Skin epidermis (tissue), 12 donors: ENCODE data around the gene LGSN.
"Not testable (repeated sequence)": the region's sequence is repeated elsewhere in the genome, so short reads cannot be mapped to it uniquely, and the experiment has no call there.

Source experiments
- H3K27ac ChIP-seq, 21 experiments: fragments of 200-600 bp; sonication (generic) in 11 of 21; one replicate each; pipeline ENCODE4 v1.5.0; 2020; ENCODE audit warnings: mild to moderate bottlenecking in 3 of 21, inconsistent platforms in 2 of 21, moderate library complexity in 2 of 21
- H3K4me3 ChIP-seq, 7 experiments: fragments of 200-600 bp; sonication (generic) in 2 of 7; one replicate each; pipeline ENCODE4 v1.5.0; 2020; ENCODE audit warnings: inconsistent platforms in 2 of 7, mild to moderate bottlenecking in 2 of 7, moderate library complexity in 1 of 7

Gene LGSN

DNA sequence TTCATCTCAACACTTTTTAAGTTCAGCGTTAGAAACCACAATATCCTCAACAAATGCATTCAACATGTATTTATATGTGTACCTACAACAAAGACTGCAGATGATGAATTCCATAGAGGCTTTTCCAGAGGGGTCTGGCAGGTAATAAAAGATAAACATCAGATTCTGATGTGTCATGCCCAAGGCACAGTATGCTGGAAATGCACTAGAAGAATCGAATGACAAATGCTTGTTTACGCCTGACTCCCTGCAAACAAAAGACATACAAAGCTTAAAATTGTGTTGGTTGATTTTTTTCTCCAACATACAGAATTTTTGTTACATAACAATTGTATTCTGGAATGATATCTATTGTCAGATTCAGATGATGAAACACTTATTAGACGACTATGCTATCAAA lies at the start of gene LGSN:
Gene LGSN (minus strand): TSS at position 45 of the 400 bp plus-strand sequence. CDS start 40 bp downstream, at position 5.
- Histone ChIP-seq H3K4me3 (no peak within 1 kb of the TSS), H3K27ac (no peak within 1 kb of the TSS)

DNA sequence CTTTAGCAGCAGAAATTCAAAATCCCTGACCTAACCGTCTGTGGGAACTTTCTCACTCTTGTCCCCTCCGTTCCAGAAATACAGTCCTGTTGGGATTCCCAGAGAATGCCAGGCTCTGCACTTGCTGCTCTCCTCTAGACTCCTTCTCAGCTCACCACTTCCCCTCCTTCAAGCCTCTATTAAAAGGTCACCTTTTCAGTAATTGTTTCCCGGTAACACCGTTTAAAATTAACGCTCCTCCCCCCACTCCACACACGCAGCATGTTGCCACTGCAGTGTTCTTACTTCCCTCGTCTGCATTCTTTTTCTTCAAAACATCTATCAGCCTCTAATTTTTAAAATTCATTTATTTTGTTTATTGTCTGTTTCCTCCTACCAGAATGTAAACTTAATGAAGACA lies 48.6 kb upstream of the LGSN start:
- H3K27ac ChIP-seq: no peak overlapping the region

GRCh38 chr6:63362500-63363120 lies 42.8 kb upstream of the LGSN start:
- not testable (repeated sequence) for H3K27ac ChIP-seq, H3K4me3 ChIP-seq

More for the DNA sequence above, 48.6 kb upstream of the LGSN start:
- no peak overlapping the region for H3K4me3 ChIP-seq

DNA sequence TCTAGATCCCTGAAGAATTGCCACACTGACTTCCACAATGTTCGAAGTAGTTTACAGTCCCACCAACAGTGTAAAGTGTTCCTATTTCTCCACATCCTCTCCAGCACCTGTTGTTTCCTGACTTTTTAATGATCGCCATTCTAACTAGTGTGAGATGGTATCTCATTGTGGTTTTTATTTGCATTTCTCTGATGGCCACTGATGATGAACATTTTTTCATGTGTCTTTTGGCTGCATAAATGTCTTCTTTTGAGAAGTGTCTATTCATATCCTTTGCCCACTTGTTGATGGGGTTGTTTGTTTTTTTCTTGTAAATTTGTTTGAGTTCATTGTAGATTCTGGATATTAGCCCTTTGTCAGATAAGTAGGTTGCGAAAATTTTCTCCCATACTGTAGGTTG lies 37.6 kb upstream of the LGSN start:
- not testable (repeated sequence) for H3K27ac ChIP-seq, H3K4me3 ChIP-seq

- Histone ChIP-seq H3K27ac (no peak overlapping the region), H3K4me3 (no peak overlapping the region)
Measured at GRCh38 chr6:63355632-63356031, 35.8 kb upstream of the LGSN start.

DNA sequence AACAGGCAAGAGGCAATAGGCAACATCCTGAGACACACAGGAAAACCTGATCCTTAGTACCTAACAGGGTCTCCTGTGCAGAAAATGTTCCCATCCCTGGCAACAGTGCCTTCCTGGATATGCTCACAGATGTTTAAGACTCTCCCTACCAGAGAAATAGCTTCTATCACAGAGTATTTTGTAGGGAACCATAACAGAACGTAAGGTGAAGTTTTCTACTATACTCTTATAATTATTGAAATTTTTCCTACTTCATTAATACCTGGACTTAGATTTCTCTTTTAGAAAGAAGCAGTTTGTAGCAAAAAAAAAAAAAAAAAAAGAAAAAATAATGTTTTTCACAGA lies 33.5 kb upstream of the LGSN start:
- Histone ChIP-seq H3K4me3 (no peak overlapping the region), H3K27ac (peak overlapping the region in 1 of 21 experiments; percentile 31)

- Histone ChIP-seq H3K4me3 (no peak overlapping the region), H3K27ac (peak overlapping the region in 2 of 21 experiments; percentile 22 to 31)
Measured at GRCh38 chr6:63352544-63353285, 32.9 kb upstream of the LGSN start.

DNA sequence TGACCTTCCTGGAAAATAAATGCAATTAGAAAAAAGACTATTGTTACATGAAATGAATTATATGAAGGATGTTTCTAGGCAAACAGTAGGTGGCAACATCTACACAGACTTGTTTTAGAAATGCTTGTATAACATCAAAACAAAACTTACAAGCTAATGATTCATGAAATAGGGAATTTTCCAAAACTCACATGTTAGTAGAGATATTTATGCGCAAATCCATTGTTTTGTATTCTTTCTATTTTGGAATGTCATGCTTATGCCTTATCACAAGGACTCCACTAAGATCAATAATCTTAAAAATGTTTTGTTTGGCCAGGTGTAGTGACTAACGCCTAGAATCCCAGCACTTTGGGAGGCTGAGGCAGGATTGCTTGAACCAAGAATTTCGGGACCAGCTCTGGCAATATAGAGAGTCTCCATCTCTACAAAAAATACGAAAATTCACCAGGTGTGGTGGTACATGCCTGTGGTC lies 32.3 kb upstream of the LGSN start:
- H3K27ac ChIP-seq: peak overlapping the region in 1 of 21 experiments; percentile 22
- no peak overlapping the region for H3K4me3 ChIP-seq

DNA sequence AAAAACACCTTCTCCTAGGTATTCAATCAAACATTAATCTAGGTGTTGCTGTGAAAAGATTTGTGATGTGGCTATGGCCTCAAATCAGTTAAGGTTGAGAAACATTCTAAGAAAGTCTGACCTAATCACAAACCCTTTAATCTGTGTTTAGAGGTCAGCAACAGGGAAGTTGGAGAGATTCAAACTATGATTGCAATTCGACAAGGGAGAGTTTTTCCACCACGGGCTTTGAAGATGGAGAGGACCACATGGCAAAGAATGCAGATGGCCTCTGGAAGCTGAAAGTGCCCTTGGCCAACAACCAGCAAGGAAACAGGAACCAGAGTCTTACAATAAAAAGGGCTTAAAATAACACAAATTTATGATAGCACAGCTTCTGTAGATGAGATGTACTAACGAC lies 29.6 kb upstream of the LGSN start:
- H3K4me3 ChIP-seq: no peak overlapping the region
- H3K27ac ChIP-seq: no peak overlapping the region

- Histone ChIP-seq H3K27ac (no peak overlapping the region), H3K4me3 (no peak overlapping the region)
Measured at GRCh38 chr6:63348836-63349235, 29.1 kb upstream of the LGSN start.

DNA sequence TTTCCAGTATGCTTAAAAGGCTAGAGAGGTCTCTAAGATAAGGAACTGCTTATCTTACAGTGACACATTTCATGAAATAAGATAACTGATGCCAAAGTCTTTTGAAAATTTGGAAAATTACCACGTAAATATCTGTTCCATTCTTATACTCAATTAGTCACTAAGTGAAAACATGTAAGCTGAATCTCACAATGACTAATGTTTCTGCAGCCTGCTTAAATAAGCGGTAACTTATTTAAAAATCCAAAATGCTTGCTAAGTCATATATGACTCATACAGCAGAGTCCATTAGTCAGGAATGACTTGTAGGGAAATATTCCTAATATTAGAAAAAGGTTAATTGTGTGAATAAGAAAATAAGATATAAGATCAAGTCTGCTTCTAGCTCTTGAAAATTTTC lies 27.8 kb upstream of the LGSN start:
- no peak overlapping the region for H3K4me3 ChIP-seq
- no peak overlapping the region for H3K27ac ChIP-seq

DNA sequence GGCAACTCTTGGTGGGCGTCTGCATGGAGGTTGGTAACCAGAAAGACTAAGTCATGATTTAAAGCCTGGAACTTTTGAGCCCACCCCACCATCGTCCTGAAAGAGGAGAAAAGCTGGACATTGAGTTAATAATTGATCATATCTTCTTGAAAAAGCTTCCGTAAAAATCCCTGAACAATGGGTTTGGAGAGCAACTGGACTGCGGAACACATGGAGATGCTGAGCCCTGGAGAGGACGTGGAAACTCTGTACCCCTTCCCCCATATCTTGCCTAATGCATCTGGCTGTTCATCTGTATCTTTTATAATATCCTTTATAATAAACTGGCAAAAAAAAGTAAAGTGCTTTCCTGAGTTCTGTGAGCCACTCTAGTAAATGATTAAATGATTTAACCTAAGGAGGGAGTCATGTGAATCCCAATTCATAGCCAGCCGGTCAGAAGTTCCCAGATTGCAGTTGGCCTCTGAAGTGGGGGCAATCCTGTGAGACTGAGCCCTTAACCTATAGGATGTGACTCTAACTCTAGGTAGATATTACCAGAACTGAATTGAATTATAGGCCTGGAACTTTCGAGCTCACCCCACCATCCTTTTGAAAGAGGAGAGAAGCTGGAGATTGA lies 26.5 kb upstream of the LGSN start:
- H3K27ac ChIP-seq: no peak overlapping the region
- no peak overlapping the region for H3K4me3 ChIP-seq

DNA sequence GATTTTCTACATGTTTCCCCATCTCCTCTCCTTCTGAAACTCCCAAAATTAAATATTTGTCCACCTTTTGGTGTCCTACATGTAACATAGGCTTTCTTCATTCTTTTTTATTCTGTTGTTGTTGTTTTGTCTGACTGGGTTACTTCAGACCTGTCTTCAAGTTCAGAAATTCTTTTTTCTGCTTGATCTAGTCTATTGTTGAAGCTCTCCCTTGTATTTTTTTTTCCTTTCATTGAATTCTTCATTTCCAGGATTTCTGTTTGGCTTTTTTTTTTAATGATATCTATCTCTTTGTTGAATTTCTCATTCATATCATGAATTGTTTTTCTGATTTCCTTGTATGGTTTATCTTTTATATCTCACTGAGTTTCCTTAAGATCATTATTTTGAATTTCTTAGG lies 20.6 kb upstream of the LGSN start:
- H3K27ac ChIP-seq: no peak overlapping the region
- H3K4me3 ChIP-seq: no peak overlapping the region

- H3K27ac ChIP-seq, H3K4me3 ChIP-seq: not testable (repeated sequence)
Measured at GRCh38 chr6:63334652-63335051, 14.9 kb upstream of the LGSN start.

DNA sequence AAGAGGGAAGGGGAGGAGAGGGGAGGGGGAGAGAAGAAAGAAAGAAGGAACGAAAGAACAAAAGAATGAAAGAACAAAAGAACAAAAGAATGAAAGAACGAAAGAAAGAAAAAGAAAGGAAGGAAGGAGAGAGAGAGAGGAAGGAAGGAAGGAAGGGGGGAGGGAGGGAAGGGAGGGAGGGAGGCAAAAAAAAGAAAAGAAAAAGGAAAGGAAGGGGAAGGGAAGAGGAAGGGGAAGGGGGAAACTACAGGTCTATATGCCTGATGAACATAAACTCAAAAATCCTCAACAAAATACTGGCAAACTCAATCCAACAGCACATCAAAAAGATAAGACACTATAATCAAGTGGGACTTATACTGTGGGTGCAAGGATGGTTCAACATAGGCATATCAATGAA lies 13.7 kb upstream of the LGSN start:
- Histone ChIP-seq H3K27ac (no peak overlapping the region), H3K4me3 (no peak overlapping the region)

GRCh38 chr6:63326630-63327029 lies 6.8 kb upstream of the LGSN start:
- not testable (repeated sequence) for H3K27ac ChIP-seq, H3K4me3 ChIP-seq

- Histone ChIP-seq H3K4me3 (no peak overlapping the region), H3K27ac (no peak overlapping the region)
Measured at GRCh38 chr6:63322981-63323380, 3.2 kb upstream of the LGSN start.

DNA sequence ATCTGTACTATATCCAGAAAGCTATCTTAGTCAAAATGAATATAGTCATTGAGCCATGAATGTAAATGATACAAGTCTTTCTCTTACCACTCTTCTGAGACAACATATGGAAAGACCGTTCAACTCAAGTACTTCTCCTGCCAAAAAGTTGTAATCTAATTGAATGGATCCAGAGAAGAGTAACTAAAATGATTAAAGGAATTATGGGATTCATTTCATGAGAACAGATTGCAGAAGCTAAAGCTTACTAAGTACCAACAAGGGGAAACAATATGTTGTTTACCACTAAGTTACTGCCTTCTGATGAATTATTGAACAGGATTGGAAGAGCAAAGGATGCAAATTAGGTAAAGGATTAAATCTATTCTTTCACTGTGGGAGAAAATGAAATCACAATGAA lies 2.0 kb upstream of the LGSN start:
- H3K27ac ChIP-seq: no peak overlapping the region
- H3K4me3 ChIP-seq: no peak overlapping the region

DNA sequence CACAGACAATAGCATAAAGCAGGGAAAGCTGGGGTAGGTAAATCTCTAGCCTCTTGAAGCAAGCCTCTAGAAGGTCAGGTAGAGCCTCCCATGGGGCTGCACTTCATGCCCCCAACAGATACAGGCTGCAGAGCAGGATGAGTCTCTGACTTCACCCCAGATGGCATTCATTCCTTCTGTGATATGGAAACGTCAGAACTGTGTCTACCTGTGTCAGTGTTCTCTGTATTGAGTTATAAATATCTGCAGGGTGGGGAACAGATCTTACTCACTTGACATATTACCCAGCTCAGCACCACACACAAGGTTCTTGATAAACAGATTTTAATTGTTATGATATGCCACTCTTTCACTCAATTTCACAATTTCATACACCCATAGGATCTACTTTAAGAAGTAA lies 2.1 kb downstream of the LGSN start:
- no peak overlapping the region for H3K4me3 ChIP-seq
- no peak overlapping the region for H3K27ac ChIP-seq

DNA sequence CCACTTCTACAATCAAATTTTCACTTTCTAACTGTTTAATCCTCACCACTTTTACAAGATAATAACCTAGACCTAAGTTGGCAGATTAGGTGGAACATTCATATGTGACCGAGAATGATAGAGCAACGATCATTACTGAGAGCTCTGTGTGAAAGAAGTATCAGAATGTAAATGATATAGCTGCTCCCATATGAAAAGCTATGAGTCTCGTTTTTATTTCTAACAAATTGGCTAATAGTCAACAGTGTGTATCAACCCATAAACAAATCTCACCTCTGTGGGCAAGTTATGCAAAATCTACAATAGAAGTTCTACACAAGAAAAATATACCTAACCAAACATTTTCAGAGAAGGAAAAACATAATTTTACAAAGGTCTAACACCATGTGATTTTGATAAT lies 3.7 kb downstream of the LGSN start:
- H3K4me3 ChIP-seq: no peak overlapping the region
- H3K27ac ChIP-seq: no peak overlapping the region

DNA sequence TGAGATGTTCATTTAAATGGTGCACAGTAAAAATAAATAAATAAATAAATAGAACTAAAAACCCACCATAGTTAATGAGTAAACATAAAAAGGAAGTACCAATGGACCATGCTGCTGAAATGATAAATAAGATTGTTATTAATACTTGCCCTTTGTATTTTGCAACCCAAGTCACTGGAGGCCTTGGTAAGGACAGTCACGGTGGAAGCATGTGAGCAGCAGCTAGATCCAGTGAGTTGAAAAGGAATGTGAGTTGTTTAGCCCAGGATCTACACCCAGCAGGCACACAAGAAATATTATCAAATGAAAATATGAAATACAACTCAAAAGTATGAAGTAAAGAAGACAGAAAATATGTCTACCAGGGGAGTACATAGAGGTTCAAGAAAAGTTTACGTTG lies 6.7 kb downstream of the LGSN start:
- no peak overlapping the region for H3K27ac ChIP-seq
- H3K4me3 ChIP-seq: no peak overlapping the region
